Measurements from ENCODE around the gene KNSTRN.

- TF ChIP-seq CTCF (optimal IDR thresholded peaks at IDR 0.05 in 1 of 3, IDR thresholded peaks at IDR 0.05 in 1 of 3, conservative IDR thresholded peaks at IDR 0.05 in 1 of 3; ENCODE audit: extremely low read depth in 1 of 3, insufficient read depth in 2 of 3, low read length in 3 of 3) (no peak), EZH2 (IDR thresholded peaks at IDR 0.05; ENCODE audit: low read length) (no peak)
These were observed 37.7 kb downstream of the KNSTRN start for GRCh38 chr15:40420071-40420713.

All from keratinocyte (primary cell).